Spinal cord (tissue), 10 donors: ENCODE measurements around the gene DHRS7. TPM values are rescaled to one million over a fixed set of nuclear protein-coding genes. Genes with fewer than 3 reads are reported as not detected.

Experiments used
- DNase-seq, 6 donors: peaks; one replicate each; pipeline versions ENCODE4 v3.0.0 to v3.0.0-alpha.2; 2013 to 2015; ENCODE audit warnings: low spot score in 6 of 6, low read depth in 4 of 6
- H3K27ac ChIP-seq: one replicate; pipeline ENCODE4 v1.5.1; 2013; ENCODE audit warnings: low read depth, low read length, control low read depth
- H3K27me3 ChIP-seq: one replicate; pipeline ENCODE4 v1.6.1; 2013; ENCODE audit warnings: low read length; ENCODE audit not compliant: control insufficient read depth, insufficient read depth
- H3K36me3 ChIP-seq: one replicate; pipeline ENCODE4 v1.6.1; 2013; ENCODE audit warnings: low read length; ENCODE audit not compliant: control insufficient read depth, insufficient read depth
- H3K4me1 ChIP-seq: one replicate; pipeline ENCODE4 v1.6.1; 2013; ENCODE audit warnings: low read length; ENCODE audit not compliant: control insufficient read depth, insufficient read depth
- H3K4me3 ChIP-seq: one replicate; pipeline ENCODE4 v1.5.1; 2013; ENCODE audit warnings: low read depth, low read length, control low read depth
- H3K9me3 ChIP-seq: one replicate; pipeline ENCODE4 v1.6.1; 2013; ENCODE audit warnings: low read length; ENCODE audit not compliant: control insufficient read depth, insufficient read depth
- WGBS: methylation state at CpG from one replicate; pipeline ENCODE4 v1.1.5; 2013; ENCODE audit warnings: missing lambda C conversion rate; ENCODE audit not compliant: insufficient coverage; 5-methylcytosine and 5-hydroxymethylcytosine counted together
- polyA plus RNA-seq, 2 donors: library from polyadenylated mRNA; unstranded; fragments of 120-200 nt; gene quantifications; one replicate each; pipeline ENCODE4 v1.2.1, GENCODE V29; 2013; ENCODE audit not compliant: insufficient read length in 2 of 2
- total RNA-seq, 2 donors: library from RNA; depleted of rRNA in 1 of 2; stranded (reverse); fragments of 120-200 nt in 1 of 2; fragments of >200 nt in 1 of 2; gene quantifications; one replicate each; pipeline versions ENCODE4 v1.2.3 to v1.2.4, GENCODE V29; 2013 to 2014
- donor health status: healthy.

DHRS7 gene
- total and polyA plus RNA-seq, 4 donors, result 72.5 to 90.6 (median 80.3) TPM

DNA sequence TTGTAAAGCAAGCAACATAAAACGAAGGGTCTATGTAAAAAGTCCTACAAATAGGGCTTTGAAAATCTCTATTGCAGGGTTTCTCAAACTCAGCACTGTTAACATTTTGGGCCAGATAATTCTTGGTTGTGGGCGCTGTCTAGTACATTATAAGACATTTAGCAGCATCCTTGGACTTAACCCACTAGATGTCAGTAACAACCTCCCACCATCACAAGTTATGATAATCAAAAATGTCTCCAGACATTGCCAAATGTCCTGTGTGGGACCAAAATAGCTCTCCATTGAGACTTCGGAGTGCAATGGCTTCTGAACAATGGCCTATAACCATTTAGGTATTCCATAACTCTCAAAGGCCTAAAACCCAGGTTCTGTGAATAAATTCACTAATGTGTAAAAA lies 22.9 kb upstream of the DHRS7 start:
- peak in 2 of 6 donors; percentile 9 to 70 for DNase-seq
- no peaks in the 10 kb centered on the region for H3K27me3 ChIP-seq
- H3K27ac ChIP-seq, result no peak overlapping the region
- H3K4me3 ChIP-seq, result no peak overlapping the region
- H3K4me1 ChIP-seq, result no peaks in the 10 kb centered on the region
- no CpG with 5 or more reads among the region's 3 CpGs for WGBS
- H3K9me3 ChIP-seq, result no peaks in the 10 kb centered on the region
- no peaks in the 10 kb centered on the region for H3K36me3 ChIP-seq

DNA sequence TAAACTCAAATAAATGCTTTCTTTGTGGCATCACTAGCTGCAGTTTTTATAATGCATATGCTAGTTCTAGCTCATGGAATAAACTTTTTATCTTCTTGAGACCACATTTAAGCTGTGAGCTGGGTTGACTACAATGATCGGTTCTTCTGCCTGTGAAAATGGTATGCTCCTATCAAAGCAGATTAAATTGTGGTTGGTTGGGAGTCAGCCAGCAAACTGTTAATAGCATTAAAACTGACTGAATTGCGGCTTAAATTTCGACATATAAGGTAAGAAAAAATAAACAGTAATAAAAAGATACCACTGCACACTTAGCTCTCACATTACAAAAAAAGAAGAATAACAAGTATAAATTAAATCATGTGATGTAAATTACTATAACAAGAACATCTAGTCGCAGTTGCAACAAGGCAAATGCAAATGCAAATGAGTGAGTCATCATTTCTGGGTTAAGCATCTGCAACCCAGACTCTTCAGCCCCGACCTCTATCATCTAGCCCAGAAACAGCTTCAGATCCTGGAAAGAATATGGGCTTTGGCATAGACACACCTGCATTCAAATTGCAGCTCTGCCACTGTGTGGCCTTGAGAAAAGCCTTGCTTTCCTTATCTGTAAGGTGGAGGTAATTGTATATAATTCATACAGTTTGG lies 19.8 kb upstream of the DHRS7 start:
- no peak overlapping the region for H3K4me3 ChIP-seq
- H3K4me1 ChIP-seq, result no peaks in the 10 kb centered on the region
- H3K27ac ChIP-seq, result no peak overlapping the region
- H3K36me3 ChIP-seq, result no peaks in the 10 kb centered on the region
- no peaks in the 10 kb centered on the region for H3K27me3 ChIP-seq
- WGBS, result no CpG with 5 or more reads among the region's 5 CpGs
- DNase-seq, result no peak
- no peaks in the 10 kb centered on the region for H3K9me3 ChIP-seq

DNA sequence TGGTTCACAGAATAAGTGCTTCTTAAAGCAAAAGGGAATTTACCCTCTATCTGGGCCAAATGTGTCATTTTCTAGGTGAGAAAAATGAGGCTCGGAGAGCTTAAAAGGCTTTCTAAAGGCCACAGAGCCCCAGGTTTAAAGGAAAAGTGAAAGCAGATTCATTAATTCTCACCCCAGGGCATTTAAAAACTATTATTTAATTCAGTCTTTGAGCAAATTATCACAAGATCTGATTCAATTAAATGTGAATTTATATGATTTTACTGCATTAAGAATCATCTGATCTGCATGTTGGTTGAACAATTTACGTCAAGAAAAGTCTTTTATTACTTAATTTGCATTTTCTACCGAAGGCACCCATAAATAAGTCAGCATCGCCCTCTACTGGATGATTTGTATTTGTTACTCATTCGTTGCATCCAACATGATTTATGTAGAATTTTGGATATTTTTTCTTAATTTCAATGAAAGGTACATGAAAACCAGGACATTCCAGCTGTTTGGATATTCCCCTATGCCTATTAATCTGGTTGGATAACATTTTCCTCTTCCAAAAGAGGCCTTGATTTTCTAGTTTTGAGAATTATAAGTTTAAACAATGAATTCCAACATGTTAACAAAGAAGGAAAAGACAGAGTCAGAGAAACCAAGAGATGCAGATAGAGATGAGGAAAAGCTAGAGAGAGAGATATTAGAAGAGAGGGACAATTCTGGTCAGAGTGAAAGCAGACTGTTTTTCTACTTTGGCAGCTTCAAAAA lies 19.1 kb upstream of the DHRS7 start:
- Histone ChIP-seq H3K9me3 (no peaks in the 10 kb centered on the region), H3K27ac (peak overlapping the region; percentile 25), H3K27me3 (no peaks in the 10 kb centered on the region), H3K4me3 (peak overlapping the region; percentile 42), H3K4me1 (no peaks in the 10 kb centered on the region), H3K36me3 (no peaks in the 10 kb centered on the region)
- DNase-seq, result peak in 4 of 6 donors; percentile 62 to 93 (median 78)
- no CpG with 5 or more reads among the region's 5 CpGs for WGBS

- no peaks in the 10 kb centered on the region for H3K27me3 ChIP-seq
- no peaks in the 10 kb centered on the region for H3K9me3 ChIP-seq
- no peaks in the 10 kb centered on the region for H3K4me1 ChIP-seq
- WGBS, result no CpG with 5 or more reads among the region's 1 CpG
- no peaks in the 10 kb centered on the region for H3K36me3 ChIP-seq
- peak overlapping the region; percentile 42 for H3K4me3 ChIP-seq
- peak overlapping the region; percentile 25 for H3K27ac ChIP-seq
- no peak for DNase-seq
Measured at GRCh38 chr14:60183741-60184140, 18.5 kb upstream of the DHRS7 start.

DNA sequence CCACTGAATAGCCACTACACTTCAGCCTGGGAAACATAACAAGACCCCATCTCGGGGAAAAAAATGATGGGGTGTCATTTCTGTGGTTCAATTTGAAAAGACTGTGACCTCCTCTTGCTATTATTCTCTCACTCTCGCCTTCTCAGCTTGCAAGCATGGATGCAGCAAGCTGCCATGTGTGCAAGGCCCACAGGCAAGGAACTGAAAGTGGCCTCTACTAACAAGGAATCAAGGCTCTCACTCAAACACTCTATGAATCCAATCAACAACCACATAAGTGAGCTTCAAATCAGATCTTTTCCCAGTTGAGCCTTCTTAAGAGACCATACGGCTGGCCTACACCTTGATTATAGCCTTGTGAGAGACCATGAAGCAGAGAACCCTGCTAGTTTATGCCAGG lies 17.9 kb upstream of the DHRS7 start:
- H3K4me3 ChIP-seq, result no peak overlapping the region
- no peak overlapping the region for H3K27ac ChIP-seq
- no peaks in the 10 kb centered on the region for H3K4me1 ChIP-seq
- H3K36me3 ChIP-seq, result no peaks in the 10 kb centered on the region
- no peaks in the 10 kb centered on the region for H3K9me3 ChIP-seq
- DNase-seq, result no peak
- WGBS, result 100% methylated on average over 2 of the region's 3 CpGs
- H3K27me3 ChIP-seq, result no peaks in the 10 kb centered on the region

GRCh38 chr14:60179431-60179869 lies 14.3 kb upstream of the DHRS7 start:
- H3K27ac ChIP-seq, result no peak overlapping the region
- 100% methylated on average over 1 of the region's 3 CpGs for WGBS
- no peaks in the 10 kb centered on the region for H3K36me3 ChIP-seq
- no peaks in the 10 kb centered on the region for H3K27me3 ChIP-seq
- H3K9me3 ChIP-seq, result no peaks in the 10 kb centered on the region
- no peaks in the 10 kb centered on the region for H3K4me1 ChIP-seq
- no peak overlapping the region for H3K4me3 ChIP-seq
- no peak for DNase-seq

- Histone ChIP-seq H3K36me3 (no peaks in the 10 kb centered on the region), H3K27ac (no peak overlapping the region), H3K9me3 (no peaks in the 10 kb centered on the region), H3K27me3 (no peaks in the 10 kb centered on the region), H3K4me1 (no peaks in the 10 kb centered on the region), H3K4me3 (no peak overlapping the region)
- no peak for DNase-seq
- WGBS, result no CpG with 5 or more reads among the region's 1 CpG
Measured at GRCh38 chr14:60178820-60179219, 13.6 kb upstream of the DHRS7 start.

DNA sequence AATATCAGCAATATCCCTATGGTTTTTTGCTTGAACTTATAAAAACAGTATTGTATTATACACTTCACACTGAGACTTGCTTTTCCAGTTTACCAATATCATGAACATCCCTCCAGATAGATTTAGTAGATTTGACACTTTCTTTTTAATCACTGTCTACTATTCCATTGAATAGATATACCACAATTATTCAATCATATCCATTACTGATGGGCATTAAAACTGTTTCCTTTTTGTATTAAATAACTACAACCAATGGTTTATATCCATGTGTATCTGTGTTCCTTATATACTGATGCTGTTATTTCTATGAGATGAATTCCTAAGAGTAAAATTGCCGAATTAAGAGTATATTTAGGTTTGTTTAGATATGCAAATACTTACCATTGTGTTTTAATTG lies 13.0 kb upstream of the DHRS7 start:
- Histone ChIP-seq H3K27me3 (no peaks in the 10 kb centered on the region), H3K36me3 (no peaks in the 10 kb centered on the region), H3K27ac (no peak overlapping the region), H3K4me1 (no peaks in the 10 kb centered on the region), H3K4me3 (no peak overlapping the region), H3K9me3 (no peaks in the 10 kb centered on the region)
- DNase-seq, result no peak
- WGBS, result no CpG with 5 or more reads among the region's 1 CpG

GRCh38 chr14:60175255-60175902 lies 10.2 kb upstream of the DHRS7 start:
- WGBS, result 83% methylated on average over 1 of the region's 2 CpGs
- no peak overlapping the region for H3K4me3 ChIP-seq
- no peaks in the 10 kb centered on the region for H3K4me1 ChIP-seq
- no peaks in the 10 kb centered on the region for H3K36me3 ChIP-seq
- no peaks in the 10 kb centered on the region for H3K27me3 ChIP-seq
- DNase-seq, result no peak
- H3K9me3 ChIP-seq, result no peaks in the 10 kb centered on the region
- H3K27ac ChIP-seq, result no peak overlapping the region
